Muscle of arm (tissue), 12 donors: ENCODE results near the gene NALCN. TPM values are rescaled to one million over a fixed set of nuclear protein-coding genes. Genes with fewer than 3 reads are reported as not detected.

Source experiments
- DNase-seq: peaks from one replicate; pipeline ENCODE4 v3.0.0-alpha.2; 2013
- polyA plus RNA-seq, 12 donors: library from polyadenylated mRNA; unstranded; fragments of 120-200 nt; gene quantifications; one replicate each; pipeline ENCODE4 v1.2.1, GENCODE V29; 2013; ENCODE audit not compliant: insufficient read length in 12 of 12

The NALCN gene
- polyA plus RNA-seq, 12 donors: 0.17 to 0.88 (median 0.40) TPM; not detected in 2

- no peak for DNase-seq
These were observed 207.0 kb downstream of the NALCN start for GRCh38 chr13:101209206-101209893.

GRCh38 chr13:101205408-101205807, 210.9 kb downstream of the NALCN start:
- no peak for DNase-seq

GRCh38 chr13:101204270-101205020, 211.9 kb downstream of the NALCN start:
- no peak for DNase-seq

- DNase-seq: no peak
These were observed 213.7 kb downstream of the NALCN start for GRCh38 chr13:101202590-101202989.

GRCh38 chr13:101190976-101191375, 225.3 kb downstream of the NALCN start:
- DNase-seq: no peak

- no peak for DNase-seq
These were observed 226.0 kb downstream of the NALCN start for GRCh38 chr13:101190337-101190736.

- no peak for DNase-seq
These were observed 230.7 kb downstream of the NALCN start for GRCh38 chr13:101185606-101186005.

- DNase-seq: no peak
These were observed 235.1 kb downstream of the NALCN start for GRCh38 chr13:101181076-101181685.

- no peak for DNase-seq
These were observed 237.3 kb downstream of the NALCN start for GRCh38 chr13:101179021-101179420.

- DNase-seq: no peak
These were observed 237.9 kb downstream of the NALCN start for GRCh38 chr13:101178406-101178805.

- DNase-seq: no peak
These were observed 246.0 kb downstream of the NALCN start for GRCh38 chr13:101170306-101170705.

- DNase-seq: no peak
These were observed 259.0 kb downstream of the NALCN start for GRCh38 chr13:101157261-101157660.

- DNase-seq: no peak
These were observed 260.4 kb downstream of the NALCN start for GRCh38 chr13:101155920-101156319.

- DNase-seq: no peak
These were observed 264.1 kb downstream of the NALCN start for GRCh38 chr13:101152184-101152583.

- DNase-seq: peak; percentile 14
These were observed 265.3 kb downstream of the NALCN start for GRCh38 chr13:101150998-101151397.

GRCh38 chr13:101149735-101150384, 266.4 kb downstream of the NALCN start:
- no peak for DNase-seq

GRCh38 chr13:101146101-101146898, 270.0 kb downstream of the NALCN start:
- no peak for DNase-seq

- DNase-seq: peak; percentile 45
These were observed 271.4 kb downstream of the NALCN start for GRCh38 chr13:101144808-101145419.

GRCh38 chr13:101140936-101141335, 275.4 kb downstream of the NALCN start:
- no peak for DNase-seq

GRCh38 chr13:101140087-101140770, 276.1 kb downstream of the NALCN start:
- DNase-seq: no peak
